ENCODE results near the gene ZMYND11. TPM values are rescaled to one million over a fixed set of nuclear protein-coding genes. Genes with fewer than 3 reads are reported as not detected.
A peak's percentile ranks its signal among the peaks of the same experiment; 100 is the strongest.

Gene ZMYND11
- total RNA-seq, 1 donor from 2014 or later = 82.3 TPM

DNA sequence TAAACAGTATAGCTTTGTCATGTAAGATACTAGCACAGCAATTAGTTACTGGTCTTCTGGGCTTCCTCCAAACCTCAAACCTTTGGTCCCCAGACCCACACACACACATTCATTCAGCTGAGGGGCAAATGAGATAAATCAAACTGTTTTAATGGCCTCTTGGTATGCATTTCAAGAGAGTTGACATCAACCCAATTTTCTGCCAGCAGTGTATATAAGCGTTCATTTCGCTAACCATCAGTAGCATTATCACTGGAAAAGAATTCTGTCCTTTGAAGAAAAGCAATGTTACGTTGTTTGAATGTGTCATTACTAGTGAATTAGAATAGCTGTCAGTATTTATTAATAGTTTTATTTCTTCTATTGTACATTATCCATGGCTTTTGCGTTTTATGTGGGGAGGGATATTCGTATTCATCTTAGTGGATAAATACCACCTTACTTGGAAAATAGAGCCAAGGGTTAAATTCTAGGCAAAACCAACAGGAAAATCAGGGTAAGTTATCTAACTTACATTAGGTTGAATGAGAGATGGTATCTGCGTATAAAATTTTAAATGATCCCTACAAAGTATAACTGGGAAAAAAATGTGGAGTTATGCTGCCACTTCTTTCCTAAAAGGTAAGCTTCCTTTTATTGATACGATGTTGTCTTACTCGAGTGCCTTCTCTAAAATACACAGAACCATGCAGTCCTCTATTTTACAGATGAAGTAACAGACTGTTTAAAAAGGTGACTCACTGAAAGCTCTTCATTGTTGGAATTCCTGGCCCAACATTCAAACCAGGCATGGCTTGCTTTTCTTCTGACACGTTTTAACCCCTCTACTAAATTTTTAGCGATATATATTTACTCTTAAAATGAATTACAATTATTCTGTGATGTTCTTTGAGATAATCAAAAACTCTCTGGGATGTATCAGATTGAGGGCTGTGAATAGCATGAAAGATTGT, 2.0 kb upstream of the ZMYND11 start:
- no peaks in the 10 kb centered on the region for H3K9me3 ChIP-seq
- H3K27me3 ChIP-seq = no peaks in the 10 kb centered on the region
- intact Hi-C loops (cut with DNase I) = no loop called here
- H3K27ac ChIP-seq = no peak overlapping the region
- TF ChIP-seq, protein P1, sequence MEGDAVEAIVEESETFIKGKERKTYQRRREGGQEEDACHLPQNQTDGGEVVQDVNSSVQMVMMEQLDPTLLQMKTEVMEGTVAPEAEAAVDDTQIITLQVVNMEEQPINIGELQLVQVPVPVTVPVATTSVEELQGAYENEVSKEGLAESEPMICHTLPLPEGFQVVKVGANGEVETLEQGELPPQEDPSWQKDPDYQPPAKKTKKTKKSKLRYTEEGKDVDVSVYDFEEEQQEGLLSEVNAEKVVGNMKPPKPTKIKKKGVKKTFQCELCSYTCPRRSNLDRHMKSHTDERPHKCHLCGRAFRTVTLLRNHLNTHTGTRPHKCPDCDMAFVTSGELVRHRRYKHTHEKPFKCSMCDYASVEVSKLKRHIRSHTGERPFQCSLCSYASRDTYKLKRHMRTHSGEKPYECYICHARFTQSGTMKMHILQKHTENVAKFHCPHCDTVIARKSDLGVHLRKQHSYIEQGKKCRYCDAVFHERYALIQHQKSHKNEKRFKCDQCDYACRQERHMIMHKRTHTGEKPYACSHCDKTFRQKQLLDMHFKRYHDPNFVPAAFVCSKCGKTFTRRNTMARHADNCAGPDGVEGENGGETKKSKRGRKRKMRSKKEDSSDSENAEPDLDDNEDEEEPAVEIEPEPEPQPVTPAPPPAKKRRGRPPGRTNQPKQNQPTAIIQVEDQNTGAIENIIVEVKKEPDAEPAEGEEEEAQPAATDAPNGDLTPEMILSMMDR (IDR thresholded peaks at IDR 0.05) = no peak
- H3K4me1 ChIP-seq = peaks cover 27% of the 10 kb centered on the region
- peak overlapping the region; percentile 93 for H3K4me3 ChIP-seq
- DNase-seq (no peak), ATAC-seq (no peak)
- H3K36me3 ChIP-seq = no peaks in the 10 kb centered on the region

DNA sequence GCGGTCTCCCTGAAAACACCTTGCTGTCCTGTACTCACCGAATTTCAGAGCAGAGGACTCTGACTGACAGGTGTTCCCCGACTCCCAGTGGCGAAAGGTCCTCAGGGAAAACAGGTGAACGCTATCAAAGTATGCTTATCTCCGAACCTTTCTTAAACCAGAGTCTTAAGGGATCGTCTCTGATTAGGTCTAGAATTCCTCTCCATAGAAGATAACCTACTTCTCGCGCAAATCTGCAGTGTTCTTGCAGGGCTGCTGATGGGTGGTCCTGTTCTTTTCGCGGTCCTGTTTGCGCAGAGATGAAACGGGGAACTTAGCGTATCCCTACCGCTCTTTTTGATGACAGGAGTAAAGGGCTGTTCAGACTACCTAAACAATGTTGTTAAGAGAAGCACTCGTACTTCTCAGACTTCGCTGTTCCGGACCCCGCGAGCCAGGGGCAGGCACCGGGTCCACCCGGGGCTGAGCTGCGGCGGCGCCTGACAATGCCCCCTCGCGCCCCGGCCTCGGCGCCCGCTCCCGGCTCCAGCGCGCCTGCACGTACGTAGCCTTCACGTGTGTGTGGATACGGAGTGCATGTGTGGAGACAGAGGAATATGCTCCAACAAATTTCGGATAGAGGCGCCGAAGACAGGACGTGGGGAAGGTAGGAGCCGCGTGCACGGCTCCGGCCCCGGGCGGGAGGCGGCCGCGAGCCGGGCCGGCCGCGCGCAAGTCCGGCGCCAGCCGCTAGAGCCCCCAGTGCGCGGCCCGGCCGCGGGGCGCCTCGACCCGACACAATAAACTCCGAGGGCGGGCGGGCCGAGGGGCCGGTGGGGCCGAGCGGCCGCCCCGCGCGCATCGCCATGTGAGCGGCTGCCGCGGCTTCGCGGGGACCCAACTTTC, 766 bp upstream of the ZMYND11 start:
- Histone ChIP-seq H3K4me1 (peaks cover 27% of the 10 kb centered on the region), H3K36me3 (no peaks in the 10 kb centered on the region), H3K9me3 (no peaks in the 10 kb centered on the region), H3K27me3 (no peaks in the 10 kb centered on the region), H3K4me3 (peak overlapping the region; percentile 93), H3K27ac (peak overlapping the region; percentile 97)
- ATAC-seq (peak; percentile 59), DNase-seq (peak; percentile 75)
- TF ChIP-seq, protein P1 (IDR thresholded peaks at IDR 0.05) = no peak
- intact Hi-C loops (cut with DNase I) = no loop called here

- Histone ChIP-seq H3K27me3 (no peaks in the 10 kb centered on the region), H3K27ac (peak overlapping the region; percentile 97), H3K9me3 (no peaks in the 10 kb centered on the region), H3K4me3 (peak overlapping the region; percentile 93), H3K4me1 (peaks cover 27% of the 10 kb centered on the region), H3K36me3 (no peaks in the 10 kb centered on the region)
- intact Hi-C loops (cut with DNase I) = no loop called here
- TF ChIP-seq, protein P1 (IDR thresholded peaks at IDR 0.05) = no peak
- DNase-seq (peak; percentile 87), ATAC-seq (peak; percentile 74)
Observed at GRCh38 chr10:135601-136464, 578 bp downstream of the ZMYND11 start.

GRCh38 chr10:136465-136762, 1.2 kb downstream of the ZMYND11 start:
- no peaks in the 10 kb centered on the region for H3K36me3 ChIP-seq
- peak overlapping the region; percentile 93 for H3K4me3 ChIP-seq
- no peaks in the 10 kb centered on the region for H3K9me3 ChIP-seq
- TF ChIP-seq, protein P1 (IDR thresholded peaks at IDR 0.05) = no peak
- peak overlapping the region; percentile 97 for H3K27ac ChIP-seq
- ATAC-seq = no peak
- no peaks in the 10 kb centered on the region for H3K27me3 ChIP-seq
- no peak for DNase-seq
- peaks cover 27% of the 10 kb centered on the region for H3K4me1 ChIP-seq
- intact Hi-C loops (cut with DNase I) = no loop called here

DNA sequence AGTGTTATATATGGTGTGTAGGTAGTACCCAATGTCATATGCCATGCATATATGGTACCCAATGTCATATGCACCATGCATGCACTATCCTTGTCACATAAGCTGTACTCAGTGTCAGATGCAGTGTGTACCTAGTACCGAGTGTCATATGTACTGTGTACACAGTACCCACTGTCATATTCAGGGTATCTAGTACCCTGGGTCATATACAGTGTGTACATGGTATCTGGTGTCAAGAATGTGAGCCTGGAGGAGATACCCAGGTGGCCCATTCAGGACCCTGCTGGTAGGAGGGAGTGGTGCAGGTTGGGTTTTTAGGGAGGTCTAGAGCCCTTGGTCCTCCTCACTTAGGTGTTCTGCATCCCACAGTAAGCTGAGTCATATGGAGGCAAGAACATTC, 1.8 kb downstream of the ZMYND11 start:
- Histone ChIP-seq H3K4me1 (peaks cover 27% of the 10 kb centered on the region), H3K36me3 (no peaks in the 10 kb centered on the region), H3K9me3 (no peaks in the 10 kb centered on the region), H3K4me3 (peak overlapping the region; percentile 93), H3K27me3 (no peaks in the 10 kb centered on the region), H3K27ac (no peak overlapping the region)
- ATAC-seq = peak; percentile 3
- intact Hi-C loops (cut with DNase I) = no loop called here
- DNase-seq = no peak
- TF ChIP-seq, protein P1 (IDR thresholded peaks at IDR 0.05) = peak; percentile 44
